ENCODE results near the gene VMO1. TPM values are rescaled to one million over a fixed set of nuclear protein-coding genes. Genes with fewer than 3 reads are reported as not detected.

The VMO1 gene
- polyA plus RNA-seq, 1 of the 3 experiments (the other 2 are of a cell fraction) = 1.3 TPM

DNA sequence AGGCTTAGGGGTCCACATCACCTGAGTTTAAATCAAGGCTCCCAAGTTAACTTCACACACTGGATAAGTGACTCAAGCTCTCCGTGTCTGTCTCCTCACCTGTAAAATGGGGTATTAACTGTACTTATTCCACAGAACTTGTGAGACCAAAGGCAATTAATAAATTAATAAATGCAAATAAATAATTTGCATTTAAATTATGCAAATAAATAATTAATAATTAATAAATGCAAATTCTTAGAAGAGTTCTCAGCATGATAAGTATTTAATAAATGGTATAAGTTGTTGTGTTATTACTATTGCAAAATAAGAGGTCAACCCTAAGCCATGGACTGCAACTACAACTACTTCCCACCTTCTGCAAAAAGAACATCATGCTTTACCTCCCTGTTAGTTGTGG is 32.8 kb downstream of the VMO1 start:
- CTCF ChIA-PET = interaction anchor here (0.7 to 1.0 kb wide), 2 partner anchors 11 to 136 kb away, joined by 3 to 5 read pairs; no protein-coding TSS in a partner anchor

DNA sequence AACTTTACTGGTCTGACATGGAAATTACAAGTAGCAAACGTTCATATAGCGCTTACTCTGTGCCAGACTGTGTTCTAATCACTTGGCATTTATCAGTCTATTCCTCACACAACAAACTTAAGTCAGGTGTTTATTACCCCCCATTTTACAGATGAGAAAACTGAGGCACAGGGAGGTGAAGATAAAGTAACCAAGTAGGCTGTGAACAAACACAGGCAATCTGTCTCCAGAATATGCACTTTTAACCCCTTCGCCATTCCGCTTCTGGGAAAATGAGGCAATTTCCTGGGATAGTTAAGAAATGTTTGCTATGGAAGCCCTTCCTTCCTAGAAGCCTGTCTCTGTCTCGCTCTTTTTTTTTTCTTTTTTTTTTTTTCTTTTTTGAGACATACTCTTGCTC is 34.2 kb downstream of the VMO1 start:
- 43% methylated on average over 5 of the region's 5 CpGs for WGBS (ENCODE audit: low lambda C conversion rate)
- TF ChIP-seq SIN3A (IDR thresholded peaks at IDR 0.05; ENCODE audit: borderline replicate concordance, low read depth, low read length) (no peak), YY1 (IDR thresholded peaks at IDR 0.05; ENCODE audit: low read depth) (no peak), TCF12 (IDR thresholded peaks at IDR 0.05) (no peak), ELF1 (IDR thresholded peaks at IDR 0.05) (no peak), MEF2A (IDR thresholded peaks at IDR 0.05; ENCODE audit: borderline replicate concordance, low read depth) (no peak), NRF1 (IDR thresholded peaks at IDR 0.05; ENCODE audit: low read depth, low read length) (no peak), TAF1 (IDR thresholded peaks at IDR 0.05; ENCODE audit: borderline replicate concordance, low read depth, low read length) (no peak), JUND (IDR thresholded peaks at IDR 0.05) (no peak), FOXJ3 (CRISPR knock-in tag; IDR thresholded peaks at IDR 0.05) (no peak), RAD21 (IDR thresholded peaks at IDR 0.05; ENCODE audit: low read length) (no peak)
- TF ChIP-seq, protein P1, sequence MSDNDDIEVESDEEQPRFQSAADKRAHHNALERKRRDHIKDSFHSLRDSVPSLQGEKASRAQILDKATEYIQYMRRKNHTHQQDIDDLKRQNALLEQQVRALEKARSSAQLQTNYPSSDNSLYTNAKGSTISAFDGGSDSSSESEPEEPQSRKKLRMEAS (IDR thresholded peaks at IDR 0.05; ENCODE audit: low read depth) = no peak
- TF ChIP-seq, protein P2, sequence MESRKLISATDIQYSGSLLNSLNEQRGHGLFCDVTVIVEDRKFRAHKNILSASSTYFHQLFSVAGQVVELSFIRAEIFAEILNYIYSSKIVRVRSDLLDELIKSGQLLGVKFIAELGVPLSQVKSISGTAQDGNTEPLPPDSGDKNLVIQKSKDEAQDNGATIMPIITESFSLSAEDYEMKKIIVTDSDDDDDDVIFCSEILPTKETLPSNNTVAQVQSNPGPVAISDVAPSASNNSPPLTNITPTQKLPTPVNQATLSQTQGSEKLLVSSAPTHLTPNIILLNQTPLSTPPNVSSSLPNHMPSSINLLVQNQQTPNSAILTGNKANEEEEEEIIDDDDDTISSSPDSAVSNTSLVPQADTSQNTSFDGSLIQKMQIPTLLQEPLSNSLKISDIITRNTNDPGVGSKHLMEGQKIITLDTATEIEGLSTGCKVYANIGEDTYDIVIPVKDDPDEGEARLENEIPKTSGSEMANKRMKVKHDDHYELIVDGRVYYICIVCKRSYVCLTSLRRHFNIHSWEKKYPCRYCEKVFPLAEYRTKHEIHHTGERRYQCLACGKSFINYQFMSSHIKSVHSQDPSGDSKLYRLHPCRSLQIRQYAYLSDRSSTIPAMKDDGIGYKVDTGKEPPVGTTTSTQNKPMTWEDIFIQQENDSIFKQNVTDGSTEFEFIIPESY (IDR thresholded peaks at IDR 0.05; ENCODE audit: borderline replicate concordance, low read depth) = no peak
- TF ChIP-seq, protein P3, sequence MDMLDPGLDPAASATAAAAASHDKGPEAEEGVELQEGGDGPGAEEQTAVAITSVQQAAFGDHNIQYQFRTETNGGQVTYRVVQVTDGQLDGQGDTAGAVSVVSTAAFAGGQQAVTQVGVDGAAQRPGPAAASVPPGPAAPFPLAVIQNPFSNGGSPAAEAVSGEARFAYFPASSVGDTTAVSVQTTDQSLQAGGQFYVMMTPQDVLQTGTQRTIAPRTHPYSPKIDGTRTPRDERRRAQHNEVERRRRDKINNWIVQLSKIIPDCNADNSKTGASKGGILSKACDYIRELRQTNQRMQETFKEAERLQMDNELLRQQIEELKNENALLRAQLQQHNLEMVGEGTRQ (IDR thresholded peaks at IDR 0.05; ENCODE audit: borderline replicate concordance, low read depth, low read length) = no peak

More for the DNA sequence above, 32.8 kb downstream of the VMO1 start:
- Histone ChIP-seq H3K4me1 (ENCODE audit: control insufficient read depth in 1 of 2, insufficient read depth in 2 of 2, low read depth in 1 of 2, low read length in 1 of 2) (no peaks in the 10 kb centered on the region), H4K20me1 (ENCODE audit: insufficient read depth) (no peaks in the 10 kb centered on the region), H3K9me2 (no peaks in the 10 kb centered on the region), H3K4me3 (ENCODE audit: low read depth in 2 of 2, low read length in 1 of 2) (no peak overlapping the region), H3K27ac (ENCODE audit: low read depth in 2 of 2, low read length in 1 of 2) (no peak overlapping the region), H3F3A (replicated peaks; ENCODE audit: insufficient read depth) (no peaks in the 10 kb centered on the region), H2AFZ (ENCODE audit: low read depth) (no peak overlapping the region), H3K27me3 (ENCODE audit: insufficient read depth) (peaks cover 82% of the 10 kb centered on the region), H3K9ac (no peak overlapping the region), H3K9me3 (no peaks in the 10 kb centered on the region), H3K36me3 (replicated peaks in 1 of 2; ENCODE audit: control insufficient read depth in 1 of 2, insufficient read depth in 2 of 2, low read length in 1 of 2) (no peaks in the 10 kb centered on the region), H3K4me2 (no peak overlapping the region), H3K79me2 (ENCODE audit: insufficient read depth) (no peaks in the 10 kb centered on the region)
- POLR2A ChIA-PET = no interaction called here
- no peak for DNase-seq
- 18% methylated on average over 1 of the region's 1 CpG for WGBS (ENCODE audit: low lambda C conversion rate)
- TF ChIP-seq, protein P4, sequence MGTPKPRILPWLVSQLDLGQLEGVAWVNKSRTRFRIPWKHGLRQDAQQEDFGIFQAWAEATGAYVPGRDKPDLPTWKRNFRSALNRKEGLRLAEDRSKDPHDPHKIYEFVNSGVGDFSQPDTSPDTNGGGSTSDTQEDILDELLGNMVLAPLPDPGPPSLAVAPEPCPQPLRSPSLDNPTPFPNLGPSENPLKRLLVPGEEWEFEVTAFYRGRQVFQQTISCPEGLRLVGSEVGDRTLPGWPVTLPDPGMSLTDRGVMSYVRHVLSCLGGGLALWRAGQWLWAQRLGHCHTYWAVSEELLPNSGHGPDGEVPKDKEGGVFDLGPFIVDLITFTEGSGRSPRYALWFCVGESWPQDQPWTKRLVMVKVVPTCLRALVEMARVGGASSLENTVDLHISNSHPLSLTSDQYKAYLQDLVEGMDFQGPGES (IDR thresholded peaks at IDR 0.05; ENCODE audit: low read depth, low read length) = no peak
- TF ChIP-seq RXRA (IDR thresholded peaks at IDR 0.05; ENCODE audit: borderline replicate concordance, low read depth) (no peak), NFIC (IDR thresholded peaks at IDR 0.05; ENCODE audit: borderline replicate concordance) (no peak), POLR2AphosphoS5 (IDR thresholded peaks at IDR 0.05; ENCODE audit: low read depth, low read length) (no peak), RCOR1 (IDR thresholded peaks at IDR 0.05; ENCODE audit: low read length) (no peak), YY1 (IDR thresholded peaks at IDR 0.05; ENCODE audit: low read depth) (no peak)
- TF ChIP-seq, protein P5, sequence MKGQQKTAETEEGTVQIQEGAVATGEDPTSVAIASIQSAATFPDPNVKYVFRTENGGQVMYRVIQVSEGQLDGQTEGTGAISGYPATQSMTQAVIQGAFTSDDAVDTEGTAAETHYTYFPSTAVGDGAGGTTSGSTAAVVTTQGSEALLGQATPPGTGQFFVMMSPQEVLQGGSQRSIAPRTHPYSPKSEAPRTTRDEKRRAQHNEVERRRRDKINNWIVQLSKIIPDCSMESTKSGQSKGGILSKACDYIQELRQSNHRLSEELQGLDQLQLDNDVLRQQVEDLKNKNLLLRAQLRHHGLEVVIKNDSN (IDR thresholded peaks at IDR 0.05; ENCODE audit: borderline replicate concordance, low read depth) = no peak

More for the DNA sequence above, 34.2 kb downstream of the VMO1 start:
- DNase-seq = no peak
- H3K4me2 ChIP-seq = no peak overlapping the region
- no peak overlapping the region for H3K27ac ChIP-seq (ENCODE audit: low read depth in 2 of 2, low read length in 1 of 2)
- H3F3A ChIP-seq (replicated peaks; ENCODE audit: insufficient read depth) = peaks cover 5% of the 10 kb centered on the region
- ChIA-PET POLR2A (no interaction called here), CTCF (no interaction called here)
- H3K79me2 ChIP-seq (ENCODE audit: insufficient read depth) = no peaks in the 10 kb centered on the region
- no peaks in the 10 kb centered on the region; a peak in 1 of 4 replicates for H3K4me1 ChIP-seq (ENCODE audit: control insufficient read depth in 1 of 2, insufficient read depth in 2 of 2, low read depth in 1 of 2, low read length in 1 of 2)
- no peaks in the 10 kb centered on the region for H3K9me2 ChIP-seq
- no peak overlapping the region for H3K9ac ChIP-seq
- no peak overlapping the region for H2AFZ ChIP-seq (ENCODE audit: low read depth)
- H4K20me1 ChIP-seq (ENCODE audit: insufficient read depth) = no peaks in the 10 kb centered on the region
- H3K9me3 ChIP-seq = no peaks in the 10 kb centered on the region
- H3K36me3 ChIP-seq (replicated peaks in 1 of 2; ENCODE audit: control insufficient read depth in 1 of 2, insufficient read depth in 2 of 2, low read length in 1 of 2) = no peaks in the 10 kb centered on the region
- H3K27me3 ChIP-seq (ENCODE audit: insufficient read depth) = peaks cover 83% of the 10 kb centered on the region
- no peak overlapping the region for H3K4me3 ChIP-seq (ENCODE audit: low read depth in 2 of 2, low read length in 1 of 2)

All from SK-N-SH (cell line).